HG03064 (cell line): ENCODE data around the gene RNASE9.
"Not testable (repeated sequence)": the region's sequence is repeated elsewhere in the genome, so short reads cannot be mapped to it uniquely, and the experiment has no call there.

Source experiments
- ATAC-seq: cut with Tn5 transposase; IDR thresholded peaks from one replicate; pipeline ENCODE4 v1.9.1; 2021; ENCODE audit warnings: low read depth; ENCODE audit not compliant: unreplicated experiment

RNASE9 gene

DNA sequence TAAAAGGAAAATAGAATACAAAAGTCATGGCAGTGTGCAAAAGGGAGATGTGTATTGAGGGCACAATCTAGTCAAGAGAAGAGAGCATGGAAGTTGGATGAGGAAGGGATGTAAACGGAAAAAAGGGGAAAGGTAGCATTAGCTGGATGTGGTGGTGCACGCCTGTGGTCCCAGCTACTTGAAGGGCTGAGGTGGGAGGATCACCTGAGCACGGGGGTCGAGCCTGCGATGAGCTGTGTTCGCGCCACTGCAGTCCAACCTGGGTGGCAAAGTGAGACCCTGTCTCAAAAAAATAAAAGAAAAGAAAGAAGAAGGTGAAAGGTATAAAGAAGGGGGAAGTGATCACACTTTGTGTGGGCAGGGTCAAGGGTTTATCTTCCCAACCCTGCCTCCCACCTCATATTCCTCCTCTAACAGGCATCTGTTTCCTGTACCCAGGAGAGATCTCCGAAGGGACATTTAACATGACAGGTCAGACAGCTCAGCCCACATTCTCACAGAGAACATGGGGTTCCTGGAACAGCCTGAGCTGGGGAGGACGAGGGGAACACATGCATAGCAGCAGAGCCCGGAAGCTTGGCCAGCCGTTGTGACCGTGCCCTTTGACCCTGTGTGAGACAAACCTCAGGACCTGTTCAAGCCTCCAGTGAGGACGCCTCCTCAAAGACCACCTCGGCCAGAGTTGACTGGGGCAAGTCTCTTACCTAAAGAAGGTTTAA is 18.1 kb upstream of the RNASE9 start:
- no peak for ATAC-seq

- no peak for ATAC-seq
Observed at GRCh38 chr14:20578325-20578724, 17.5 kb upstream of the RNASE9 start.

GRCh38 chr14:20572382-20572990 is 11.6 kb upstream of the RNASE9 start:
- not testable (repeated sequence) for ATAC-seq

- not testable (repeated sequence) for ATAC-seq
Observed at GRCh38 chr14:20570720-20571119, 9.9 kb upstream of the RNASE9 start.

DNA sequence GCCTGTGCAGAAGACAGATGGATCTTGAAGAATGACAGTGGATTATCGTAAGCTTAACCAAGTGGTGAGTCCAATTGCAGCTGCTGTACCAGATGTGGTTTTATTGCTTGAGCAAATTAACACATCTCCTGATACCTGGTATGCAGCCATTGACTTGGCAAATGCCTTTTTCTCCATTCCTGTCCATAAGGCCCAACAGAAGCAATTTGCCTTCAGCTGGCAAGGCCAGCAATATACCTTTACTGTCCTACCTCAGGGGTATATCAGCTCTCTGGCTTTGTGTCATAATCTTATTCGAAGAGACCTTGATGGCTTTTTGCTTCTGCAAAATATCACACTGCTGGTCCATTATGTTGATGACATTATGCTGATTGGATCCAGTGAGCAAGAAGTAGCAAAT is 9.0 kb upstream of the RNASE9 start:
- not testable (repeated sequence) for ATAC-seq

DNA sequence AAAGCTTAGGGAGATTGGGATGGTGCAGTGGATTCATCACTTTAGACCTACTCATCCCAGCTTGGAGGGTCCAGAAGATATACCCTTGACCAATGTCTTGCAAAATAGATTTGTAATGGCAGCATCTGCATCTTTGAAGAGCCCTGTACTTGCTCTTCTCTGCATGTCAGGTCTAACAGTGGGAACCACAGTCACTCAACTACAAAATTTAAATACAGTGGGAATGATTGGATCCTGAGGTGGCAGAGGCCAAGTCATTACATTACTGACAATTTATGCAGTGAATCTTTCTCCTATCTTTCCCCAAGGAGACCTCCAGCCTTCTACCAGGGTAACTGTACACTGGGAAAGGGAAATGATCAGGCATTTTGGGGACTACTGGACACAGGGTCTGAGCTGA is 8.2 kb upstream of the RNASE9 start:
- no peak for ATAC-seq

DNA sequence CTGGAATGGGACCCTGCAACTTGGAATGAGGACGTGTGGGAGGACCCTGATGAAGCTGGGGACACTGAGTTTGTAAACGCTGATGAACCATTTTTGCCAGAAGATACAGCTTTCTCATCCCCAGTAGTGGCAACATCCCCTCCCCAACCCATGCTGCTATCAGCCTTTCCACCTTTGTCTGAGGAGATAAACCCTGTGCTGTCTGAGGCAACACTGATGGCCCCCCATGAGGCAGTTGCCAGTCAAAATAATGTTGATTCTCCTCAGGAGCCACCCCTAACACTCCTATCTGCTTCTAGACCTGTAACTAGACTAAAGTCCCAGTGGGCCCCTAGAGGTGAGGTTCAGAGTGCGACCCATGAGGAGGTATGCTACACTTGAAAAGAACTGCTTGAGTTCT is 7.5 kb upstream of the RNASE9 start:
- ATAC-seq = no peak

- not testable (repeated sequence) for ATAC-seq
Observed at GRCh38 chr14:20567199-20567598, 6.4 kb upstream of the RNASE9 start.

DNA sequence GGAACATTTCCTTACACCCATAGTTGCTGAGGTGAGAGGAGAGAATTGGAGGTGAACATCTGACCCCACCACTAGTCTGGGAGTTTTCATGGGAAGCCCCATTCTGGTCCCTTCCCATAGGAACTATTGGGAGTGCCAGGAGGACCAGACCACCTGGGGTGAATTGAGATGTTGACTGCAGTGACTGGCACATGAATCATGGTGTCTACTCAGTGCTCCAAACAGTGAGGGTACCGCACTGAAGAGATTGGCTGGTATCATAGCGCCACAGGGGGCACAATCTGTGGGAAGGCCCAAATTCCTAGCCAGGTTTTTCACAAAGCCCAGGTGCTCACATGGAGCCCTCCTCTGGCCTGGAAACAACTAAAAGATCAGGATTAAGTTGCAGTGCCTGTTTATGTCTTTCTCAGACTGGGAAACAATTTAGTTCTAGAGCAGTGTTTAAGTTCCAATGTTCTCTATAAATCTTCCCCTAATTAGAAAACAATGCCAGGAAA is 3.7 kb upstream of the RNASE9 start:
- no peak for ATAC-seq

DNA sequence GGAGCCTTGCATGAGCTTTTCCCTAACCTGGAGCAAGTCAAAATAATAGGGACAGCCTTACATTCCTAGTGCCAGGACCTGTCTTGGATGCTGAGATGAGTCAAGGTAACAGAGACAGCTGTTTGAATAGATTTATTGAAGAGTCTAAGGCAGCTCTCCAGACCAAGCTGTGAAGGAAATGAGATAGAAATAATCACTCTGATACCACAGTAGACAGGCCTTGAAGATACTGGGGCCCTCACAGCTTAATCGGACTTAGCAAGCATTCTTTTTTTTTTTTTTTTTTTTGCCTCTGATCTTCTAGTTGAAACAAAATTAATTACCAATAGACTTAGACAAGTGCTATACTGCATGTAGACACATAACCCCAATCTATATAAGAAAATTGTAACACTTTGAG is 3.1 kb upstream of the RNASE9 start:
- ATAC-seq = no peak

DNA sequence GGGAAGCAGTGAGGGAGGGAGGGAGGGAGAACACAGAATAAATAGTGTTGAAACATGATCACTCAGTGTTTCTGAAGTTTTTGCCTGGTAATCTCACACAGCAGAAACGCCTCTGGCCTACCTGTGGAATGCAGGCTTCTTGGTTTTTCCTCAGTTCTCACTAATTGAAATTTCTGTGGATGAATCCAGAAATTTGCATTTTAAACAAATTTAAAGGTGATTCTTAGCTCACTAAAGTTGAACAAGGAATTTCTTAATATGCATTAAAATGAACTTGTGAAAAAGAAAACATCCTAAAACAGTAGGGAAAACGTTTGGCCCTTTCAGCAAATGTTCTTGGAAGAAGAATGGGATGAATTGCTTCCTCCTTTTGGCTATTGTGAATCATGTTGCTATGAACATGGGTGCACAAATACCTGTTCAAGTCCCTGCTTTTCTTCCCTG is 1.4 kb downstream of the RNASE9 start:
- ATAC-seq = no peak

DNA sequence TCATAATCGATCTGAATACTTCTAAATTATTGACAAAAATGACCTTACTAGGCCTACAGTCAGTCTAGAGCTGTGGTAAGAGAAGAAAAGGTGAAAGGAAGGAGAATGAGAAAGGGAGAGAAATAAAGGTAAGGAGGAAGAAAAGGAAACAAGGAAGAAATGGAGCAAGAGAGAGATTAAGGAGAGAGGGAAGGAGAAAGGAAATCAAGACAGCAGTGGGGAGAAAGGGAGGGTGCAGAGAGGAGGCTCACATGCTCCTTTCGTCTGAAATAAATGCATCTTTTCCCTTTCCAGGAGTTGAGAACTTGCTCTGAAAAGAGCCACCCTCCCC is 3.7 kb downstream of the RNASE9 start:
- no peak for ATAC-seq

DNA sequence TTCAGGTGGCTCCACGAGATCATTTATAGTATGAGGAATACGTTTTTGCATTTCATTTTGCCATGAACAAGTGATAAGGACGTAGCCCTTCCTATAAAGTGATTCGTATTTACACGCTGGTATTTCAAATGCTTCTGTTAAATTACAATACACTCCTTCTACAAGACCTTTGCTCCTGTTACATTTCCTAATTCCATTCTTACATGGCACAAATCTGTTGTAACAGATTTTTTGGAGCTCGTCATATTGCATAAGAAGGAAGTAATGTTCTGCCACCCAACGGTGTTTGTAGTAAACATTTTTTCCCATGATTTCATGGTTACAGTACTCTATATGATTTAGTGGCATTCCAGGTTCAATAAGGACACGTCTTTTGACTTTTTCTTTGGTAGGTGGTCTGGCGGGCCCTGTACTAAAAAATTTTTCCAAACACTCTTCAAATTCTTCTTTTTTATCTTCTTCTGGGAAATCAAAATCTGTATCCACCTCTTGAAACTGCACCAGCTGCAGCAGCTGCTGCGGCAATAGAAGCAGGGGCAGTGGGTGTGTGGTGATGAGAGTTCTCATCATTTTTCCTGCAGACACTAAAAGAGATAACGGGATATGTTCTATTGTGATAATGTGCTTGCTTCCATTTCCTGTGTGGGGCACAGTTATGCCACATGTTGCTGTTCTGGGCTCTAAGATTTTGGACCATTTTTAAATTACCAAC is 4.2 kb downstream of the RNASE9 start:
- ATAC-seq = no peak

DNA sequence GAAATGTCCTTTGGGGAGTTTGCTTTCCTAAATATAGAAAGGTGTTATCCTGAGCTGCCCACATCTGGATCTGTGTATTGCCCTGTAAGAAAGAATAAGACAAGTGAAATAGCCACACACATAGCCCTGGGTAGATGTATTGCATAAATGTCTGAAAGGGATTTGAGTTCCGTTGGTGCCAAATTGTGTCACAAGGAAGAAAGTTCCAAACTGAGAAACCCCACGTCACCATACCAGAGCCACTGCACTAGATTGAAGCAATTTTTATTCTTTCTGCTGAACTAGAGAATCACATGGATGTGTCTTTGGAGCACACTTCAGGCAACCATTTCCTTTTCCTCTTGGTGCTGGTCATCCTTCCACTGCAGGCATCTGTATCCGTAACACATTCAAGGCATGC is 5.0 kb downstream of the RNASE9 start:
- no peak for ATAC-seq

DNA sequence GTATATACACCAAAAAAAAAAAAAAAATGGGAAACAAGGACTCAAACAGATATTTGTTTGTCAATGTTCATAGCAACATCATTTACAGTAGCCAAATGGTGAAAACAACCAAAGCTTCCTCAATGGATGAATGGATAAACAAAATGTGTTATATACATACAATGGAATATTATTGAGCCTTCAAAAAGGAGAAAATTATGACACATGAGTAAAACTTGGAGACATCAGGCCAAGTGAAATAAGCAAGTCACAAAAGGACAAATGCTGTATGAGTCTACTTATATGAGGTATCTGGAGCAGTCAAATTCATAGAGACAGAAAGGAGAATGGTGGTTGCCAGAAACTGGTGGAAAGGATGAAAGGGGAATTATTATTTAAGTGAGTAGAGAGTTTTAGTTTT is 7.8 kb downstream of the RNASE9 start:
- ATAC-seq = no peak

- ATAC-seq = no peak
Observed at GRCh38 chr14:20551606-20552005, 9.2 kb downstream of the RNASE9 start.

GRCh38 chr14:20550926-20551325 is 9.9 kb downstream of the RNASE9 start:
- no peak for ATAC-seq

- no peak for ATAC-seq
Observed at GRCh38 chr14:20548414-20549158, 12.3 kb downstream of the RNASE9 start.

DNA sequence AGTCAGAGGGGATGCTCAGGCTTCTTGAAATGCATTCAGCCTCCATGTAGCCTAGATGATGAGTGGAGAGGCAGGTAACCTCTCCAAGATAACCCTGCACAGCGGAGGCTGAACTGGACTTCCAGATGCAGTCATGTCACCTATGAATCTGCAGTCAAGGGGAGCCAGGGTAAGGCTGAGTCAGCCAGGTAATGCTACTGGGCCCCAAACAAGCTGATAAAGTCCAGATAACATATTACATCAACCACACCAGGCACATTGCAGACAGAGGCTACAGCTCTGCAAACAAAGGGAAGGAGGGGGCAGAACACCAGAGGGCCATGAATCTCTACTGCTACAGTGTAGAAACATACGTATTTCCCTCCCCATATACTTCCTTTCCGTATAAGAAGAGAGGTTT is 14.0 kb downstream of the RNASE9 start:
- ATAC-seq = no peak

GRCh38 chr14:20539906-20540305 is 20.9 kb downstream of the RNASE9 start:
- no peak for ATAC-seq
